ENCODE measurements around the gene MAN2A2. TPM values are rescaled to one million over a fixed set of nuclear protein-coding genes. Genes with fewer than 3 reads are reported as not detected.

The MAN2A2 gene
- total and polyA plus RNA-seq, 2 donors (not counting 1 experiment from before 2014, with no cell fraction given), result 11.3 to 36.0 TPM

DNA sequence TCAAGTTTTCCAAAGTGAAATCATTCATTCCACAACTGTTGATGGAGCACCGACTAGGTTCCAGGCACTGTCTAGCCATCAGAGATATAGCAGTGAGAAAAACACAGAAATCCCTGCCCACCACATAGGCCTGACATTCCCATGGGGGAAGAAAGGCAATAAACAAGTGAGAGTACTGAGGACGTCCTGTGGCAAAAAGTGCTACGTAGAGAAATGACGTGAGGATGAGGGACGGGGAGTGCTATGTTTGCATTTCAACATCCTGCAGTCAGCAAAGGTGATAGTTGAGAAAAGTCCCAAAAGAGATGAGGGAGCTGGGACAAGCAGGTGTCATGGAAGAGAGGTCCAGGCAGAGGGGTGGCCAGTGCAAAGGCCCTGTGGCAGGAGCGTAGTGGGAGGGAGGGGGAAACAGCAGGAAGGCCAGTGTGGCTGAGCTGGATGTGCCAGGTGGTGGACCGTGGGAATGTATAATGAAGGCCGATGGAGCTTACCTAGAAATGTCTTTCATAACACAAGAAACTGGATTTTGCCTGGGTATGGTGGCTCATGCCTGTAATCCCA, 45.1 kb upstream of the MAN2A2 start:
- Histone ChIP-seq H3K4me3 (replicated peaks in 1 of 4; ENCODE audit: control extremely low read depth in 1 of 4, insufficient read depth in 1 of 4, low read depth in 3 of 4, low read length in 4 of 4) (no peak overlapping the region), H3K4me1 (ENCODE audit: control insufficient read depth, extremely low read depth, insufficient read depth, low read length) (peaks cover 1% of the 10 kb centered on the region), H3K27me3 (ENCODE audit: control insufficient read depth, insufficient read depth, low read length) (no peaks in the 10 kb centered on the region), H3K9ac (ENCODE audit: insufficient read depth, low read length) (no peak overlapping the region), H2AFZ (ENCODE audit: low read length) (no peak overlapping the region), H3K36me3 (ENCODE audit: control insufficient read depth, insufficient read depth, low read length) (no peaks in the 10 kb centered on the region), H3K9me3 (ENCODE audit: control insufficient read depth, insufficient read depth, low read depth, low read length) (no peaks in the 10 kb centered on the region), H3K79me2 (ENCODE audit: control insufficient read depth, insufficient read depth, low read length) (no peaks in the 10 kb centered on the region), H3K4me2 (ENCODE audit: extremely low read depth, insufficient read depth, low read length) (no peak overlapping the region), H4K20me1 (ENCODE audit: control insufficient read depth, extremely low read depth, insufficient read depth, low read length) (no peaks in the 10 kb centered on the region), H3K27ac (ENCODE audit: insufficient read depth, low read length) (no peak overlapping the region)
- no peak for DNase-seq (ENCODE audit: low read depth in 2 of 2)
- TF ChIP-seq EZH2 (IDR thresholded peaks at IDR 0.05; ENCODE audit: low read length, missing control alignments), result no peak
- TF ChIP-seq, protein P1, sequence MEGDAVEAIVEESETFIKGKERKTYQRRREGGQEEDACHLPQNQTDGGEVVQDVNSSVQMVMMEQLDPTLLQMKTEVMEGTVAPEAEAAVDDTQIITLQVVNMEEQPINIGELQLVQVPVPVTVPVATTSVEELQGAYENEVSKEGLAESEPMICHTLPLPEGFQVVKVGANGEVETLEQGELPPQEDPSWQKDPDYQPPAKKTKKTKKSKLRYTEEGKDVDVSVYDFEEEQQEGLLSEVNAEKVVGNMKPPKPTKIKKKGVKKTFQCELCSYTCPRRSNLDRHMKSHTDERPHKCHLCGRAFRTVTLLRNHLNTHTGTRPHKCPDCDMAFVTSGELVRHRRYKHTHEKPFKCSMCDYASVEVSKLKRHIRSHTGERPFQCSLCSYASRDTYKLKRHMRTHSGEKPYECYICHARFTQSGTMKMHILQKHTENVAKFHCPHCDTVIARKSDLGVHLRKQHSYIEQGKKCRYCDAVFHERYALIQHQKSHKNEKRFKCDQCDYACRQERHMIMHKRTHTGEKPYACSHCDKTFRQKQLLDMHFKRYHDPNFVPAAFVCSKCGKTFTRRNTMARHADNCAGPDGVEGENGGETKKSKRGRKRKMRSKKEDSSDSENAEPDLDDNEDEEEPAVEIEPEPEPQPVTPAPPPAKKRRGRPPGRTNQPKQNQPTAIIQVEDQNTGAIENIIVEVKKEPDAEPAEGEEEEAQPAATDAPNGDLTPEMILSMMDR (conservative IDR thresholded peaks at IDR 0.05 in 1 of 2, IDR thresholded peaks at IDR 0.05 in 1 of 2; ENCODE audit: low read depth in 1 of 2, low read length in 2 of 2), result no peak

DNA sequence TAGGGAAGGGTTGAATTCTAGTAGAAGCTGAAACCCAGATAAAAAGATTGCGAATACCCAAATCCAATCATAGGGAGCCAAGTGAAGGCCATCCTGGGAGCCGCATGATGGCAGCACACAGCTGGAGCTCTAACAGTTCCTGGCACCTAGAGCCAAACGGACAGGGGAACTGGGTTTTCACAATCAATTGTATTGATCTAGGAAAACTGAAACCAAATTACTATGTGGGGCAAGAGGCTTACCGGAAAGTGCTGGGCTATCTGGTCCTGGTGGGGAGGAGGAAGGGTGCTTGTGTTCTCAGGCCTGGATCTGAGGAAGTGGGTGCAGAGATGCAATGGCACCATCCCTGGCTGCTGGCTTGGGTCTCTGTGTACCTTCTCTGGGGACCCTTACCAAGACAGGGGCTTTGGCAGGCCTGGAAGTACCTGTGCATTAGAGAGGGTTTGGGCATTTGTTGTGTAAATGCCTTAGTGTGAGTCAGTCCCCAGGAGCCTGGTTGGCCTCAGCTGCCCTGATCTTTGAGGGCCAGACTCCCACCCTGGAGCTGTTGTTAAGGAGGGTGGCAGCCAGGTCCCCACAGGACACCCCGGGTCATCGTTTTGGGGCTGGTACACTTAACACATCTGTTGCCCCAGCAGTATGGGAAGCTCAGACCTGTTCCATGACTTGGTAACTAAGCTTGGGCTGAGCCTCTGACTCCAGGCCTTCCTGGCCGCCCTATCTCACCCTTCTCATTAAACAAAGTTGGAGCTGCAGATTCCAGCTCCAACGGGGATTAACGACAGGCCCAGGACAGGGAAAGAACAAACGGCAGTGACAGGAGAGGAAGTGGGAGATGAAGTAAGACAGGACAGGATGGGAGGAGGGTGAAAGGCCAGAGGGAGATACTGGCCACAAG, 43.6 kb upstream of the MAN2A2 start:
- Histone ChIP-seq H3K36me3 (ENCODE audit: control insufficient read depth, insufficient read depth, low read length) (no peaks in the 10 kb centered on the region), H3K4me3 (replicated peaks in 1 of 4; ENCODE audit: control extremely low read depth in 1 of 4, insufficient read depth in 1 of 4, low read depth in 3 of 4, low read length in 4 of 4) (no peak overlapping the region), H3K27me3 (ENCODE audit: control insufficient read depth, insufficient read depth, low read length) (no peaks in the 10 kb centered on the region), H2AFZ (ENCODE audit: low read length) (peak overlapping the region; percentile 41), H3K4me2 (ENCODE audit: extremely low read depth, insufficient read depth, low read length) (no peak overlapping the region), H3K9ac (ENCODE audit: insufficient read depth, low read length) (no peak overlapping the region), H3K4me1 (ENCODE audit: control insufficient read depth, extremely low read depth, insufficient read depth, low read length) (no peaks in the 10 kb centered on the region), H4K20me1 (ENCODE audit: control insufficient read depth, extremely low read depth, insufficient read depth, low read length) (no peaks in the 10 kb centered on the region), H3K9me3 (ENCODE audit: control insufficient read depth, insufficient read depth, low read depth, low read length) (no peaks in the 10 kb centered on the region), H3K79me2 (ENCODE audit: control insufficient read depth, insufficient read depth, low read length) (no peaks in the 10 kb centered on the region), H3K27ac (ENCODE audit: insufficient read depth, low read length) (no peak overlapping the region)
- TF ChIP-seq, protein P1 (conservative IDR thresholded peaks at IDR 0.05 in 1 of 2, IDR thresholded peaks at IDR 0.05 in 1 of 2; ENCODE audit: low read depth in 1 of 2, low read length in 2 of 2), result no peak
- TF ChIP-seq EZH2 (IDR thresholded peaks at IDR 0.05; ENCODE audit: low read length, missing control alignments), result no peak
- no peak for DNase-seq (ENCODE audit: low read depth in 2 of 2)

DNA sequence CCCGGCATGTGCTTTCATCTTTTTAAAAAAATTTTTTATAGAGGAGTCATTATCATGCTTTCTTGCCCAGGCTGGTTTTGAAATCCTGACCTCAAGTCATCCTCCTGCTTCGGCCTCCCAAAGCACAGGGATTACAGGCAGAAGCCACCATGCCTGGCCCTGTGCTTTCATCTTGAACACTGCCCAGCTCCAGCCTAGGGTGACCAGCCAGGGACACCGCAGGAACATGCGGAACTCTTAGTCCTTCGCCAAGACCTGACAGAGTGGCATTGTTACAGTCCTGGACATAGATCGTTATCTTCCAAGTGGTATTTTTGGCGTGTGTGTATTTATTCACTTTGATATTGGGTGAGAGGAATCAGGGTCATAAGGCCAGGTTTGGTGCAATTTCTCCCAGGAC, 42.7 kb upstream of the MAN2A2 start:
- no peak overlapping the region for H3K4me2 ChIP-seq (ENCODE audit: extremely low read depth, insufficient read depth, low read length)
- DNase-seq (ENCODE audit: low read depth in 2 of 2), result no peak
- H3K36me3 ChIP-seq (ENCODE audit: control insufficient read depth, insufficient read depth, low read length), result no peaks in the 10 kb centered on the region
- no peaks in the 10 kb centered on the region for H3K27me3 ChIP-seq (ENCODE audit: control insufficient read depth, insufficient read depth, low read length)
- no peak overlapping the region for H3K4me3 ChIP-seq (replicated peaks in 1 of 4; ENCODE audit: control extremely low read depth in 1 of 4, insufficient read depth in 1 of 4, low read depth in 3 of 4, low read length in 4 of 4)
- no peak for TF ChIP-seq EZH2 (IDR thresholded peaks at IDR 0.05; ENCODE audit: low read length, missing control alignments)
- TF ChIP-seq, protein P1 (conservative IDR thresholded peaks at IDR 0.05 in 1 of 2, IDR thresholded peaks at IDR 0.05 in 1 of 2; ENCODE audit: low read depth in 1 of 2, low read length in 2 of 2), result no peak
- no peaks in the 10 kb centered on the region for H3K79me2 ChIP-seq (ENCODE audit: control insufficient read depth, insufficient read depth, low read length)
- H3K9ac ChIP-seq (ENCODE audit: insufficient read depth, low read length), result no peak overlapping the region
- H2AFZ ChIP-seq (ENCODE audit: low read length), result no peak overlapping the region
- no peak overlapping the region for H3K27ac ChIP-seq (ENCODE audit: insufficient read depth, low read length)
- no peaks in the 10 kb centered on the region for H3K9me3 ChIP-seq (ENCODE audit: control insufficient read depth, insufficient read depth, low read depth, low read length)
- no peaks in the 10 kb centered on the region for H4K20me1 ChIP-seq (ENCODE audit: control insufficient read depth, extremely low read depth, insufficient read depth, low read length)
- no peaks in the 10 kb centered on the region for H3K4me1 ChIP-seq (ENCODE audit: control insufficient read depth, extremely low read depth, insufficient read depth, low read length)
